ENCODE measurements around the gene FRMD4A.

Gene FRMD4A

DNA sequence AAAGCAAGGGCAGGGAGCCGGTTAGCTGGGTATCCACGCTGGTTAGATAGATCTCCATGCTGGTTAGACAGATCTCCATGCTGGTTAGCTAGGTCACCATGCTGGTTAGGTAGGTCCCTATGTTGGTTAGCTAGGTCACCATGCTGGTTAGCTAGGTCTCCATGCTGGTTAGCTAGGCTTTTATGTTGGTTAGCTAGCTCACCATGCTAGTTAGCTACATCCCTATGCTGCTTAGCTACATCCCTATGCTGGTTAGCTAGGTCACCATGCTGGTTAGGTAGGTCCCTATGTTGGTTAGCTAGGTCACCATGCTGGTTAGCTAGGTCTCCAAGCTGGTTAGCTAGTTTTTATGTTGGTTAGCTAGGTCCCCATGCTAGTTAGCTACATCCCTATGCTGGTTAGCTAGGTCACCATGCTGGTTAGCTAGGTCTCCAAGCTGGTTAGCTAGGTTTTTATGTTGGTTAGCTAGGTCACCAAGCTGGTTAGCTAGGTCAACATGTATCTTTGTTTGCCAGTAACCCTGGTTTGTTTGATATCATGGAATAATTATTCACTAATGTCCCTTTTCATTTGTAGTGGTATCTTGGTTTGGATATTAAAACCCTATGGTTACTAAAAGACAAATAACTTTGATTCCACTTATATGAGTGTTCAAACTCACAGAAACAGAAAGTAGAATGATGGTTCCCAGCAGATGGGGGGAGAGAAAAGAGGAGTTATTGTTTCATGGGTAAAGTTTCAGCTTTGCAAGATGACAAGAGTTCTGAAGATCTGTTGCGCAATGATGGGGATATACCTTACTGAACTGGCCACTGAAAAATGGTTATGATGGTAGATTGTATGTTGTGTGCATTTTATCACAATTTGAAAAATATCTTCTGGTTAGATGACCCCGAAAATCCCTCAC lies 607.7 kb downstream of the FRMD4A start:
- H3K4me3 ChIP-seq (ENCODE audit: low read depth, low read length) = no peak overlapping the region
- H3K36me3 ChIP-seq (replicated peaks) = peaks cover 17% of the 10 kb centered on the region
- DNase-seq = no peak
- TF ChIP-seq, protein P1, sequence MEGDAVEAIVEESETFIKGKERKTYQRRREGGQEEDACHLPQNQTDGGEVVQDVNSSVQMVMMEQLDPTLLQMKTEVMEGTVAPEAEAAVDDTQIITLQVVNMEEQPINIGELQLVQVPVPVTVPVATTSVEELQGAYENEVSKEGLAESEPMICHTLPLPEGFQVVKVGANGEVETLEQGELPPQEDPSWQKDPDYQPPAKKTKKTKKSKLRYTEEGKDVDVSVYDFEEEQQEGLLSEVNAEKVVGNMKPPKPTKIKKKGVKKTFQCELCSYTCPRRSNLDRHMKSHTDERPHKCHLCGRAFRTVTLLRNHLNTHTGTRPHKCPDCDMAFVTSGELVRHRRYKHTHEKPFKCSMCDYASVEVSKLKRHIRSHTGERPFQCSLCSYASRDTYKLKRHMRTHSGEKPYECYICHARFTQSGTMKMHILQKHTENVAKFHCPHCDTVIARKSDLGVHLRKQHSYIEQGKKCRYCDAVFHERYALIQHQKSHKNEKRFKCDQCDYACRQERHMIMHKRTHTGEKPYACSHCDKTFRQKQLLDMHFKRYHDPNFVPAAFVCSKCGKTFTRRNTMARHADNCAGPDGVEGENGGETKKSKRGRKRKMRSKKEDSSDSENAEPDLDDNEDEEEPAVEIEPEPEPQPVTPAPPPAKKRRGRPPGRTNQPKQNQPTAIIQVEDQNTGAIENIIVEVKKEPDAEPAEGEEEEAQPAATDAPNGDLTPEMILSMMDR (IDR thresholded peaks at IDR 0.05; ENCODE audit: low read depth, low read length, missing control alignments) = no peak
- no peak overlapping the region for H3K27ac ChIP-seq
- in situ Hi-C loops (cut with HindIII; ENCODE audit: low pct_ligation_motif_present, low sequenced_read_pairs) = no loop called here
- H3K27me3 ChIP-seq (replicated peaks) = no peaks in the 10 kb centered on the region

DNA sequence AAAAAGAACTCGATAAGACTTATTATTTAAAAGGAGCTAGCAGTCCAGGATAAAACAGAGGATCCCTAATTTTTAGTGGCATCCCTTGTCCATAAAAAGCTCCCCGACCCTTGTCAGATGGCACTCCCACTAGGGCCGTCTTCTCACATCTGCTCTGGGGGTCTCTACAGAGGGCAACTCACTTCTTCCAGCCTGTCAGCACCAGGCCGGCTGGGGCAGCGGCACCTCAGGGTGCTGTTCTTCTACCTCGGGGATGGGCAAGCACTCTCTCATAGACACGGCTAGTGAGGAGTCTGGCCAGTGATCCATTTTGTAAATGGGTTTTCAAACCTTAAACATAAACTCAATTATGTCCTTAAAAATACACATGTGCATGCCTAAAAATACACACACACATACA lies 609.2 kb downstream of the FRMD4A start:
- Histone ChIP-seq H3K27me3 (replicated peaks) (no peaks in the 10 kb centered on the region), H3K36me3 (replicated peaks) (peaks cover 6% of the 10 kb centered on the region), H3K4me3 (ENCODE audit: low read depth, low read length) (no peak overlapping the region), H3K27ac (no peak overlapping the region)
- TF ChIP-seq, protein P1 (IDR thresholded peaks at IDR 0.05; ENCODE audit: low read depth, low read length, missing control alignments) = no peak
- in situ Hi-C loops (cut with HindIII; ENCODE audit: low pct_ligation_motif_present, low sequenced_read_pairs) = no loop called here
- no peak for DNase-seq

DNA sequence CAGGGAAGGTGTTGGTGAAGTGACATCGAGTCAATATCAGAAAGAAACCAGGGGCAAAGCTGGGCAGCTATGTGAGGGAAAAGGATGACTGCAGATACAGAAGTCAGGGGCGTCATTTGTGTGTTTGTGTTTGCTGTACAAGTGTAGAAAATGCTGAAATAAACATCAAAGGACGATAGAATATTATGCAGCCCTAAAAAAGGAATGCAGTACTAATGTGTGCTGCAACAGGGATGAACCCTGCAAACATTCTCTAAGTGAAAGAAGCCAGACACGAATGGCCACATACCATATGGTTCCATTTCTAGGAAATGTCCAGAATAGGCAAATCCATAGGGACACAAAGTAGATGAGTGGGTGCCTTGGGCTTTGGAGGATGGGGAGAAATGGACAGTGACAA lies 610.0 kb downstream of the FRMD4A start:
- H3K27me3 ChIP-seq (replicated peaks) = no peaks in the 10 kb centered on the region
- H3K36me3 ChIP-seq (replicated peaks) = peaks cover 4% of the 10 kb centered on the region
- DNase-seq = no peak
- in situ Hi-C loops (cut with HindIII; ENCODE audit: low pct_ligation_motif_present, low sequenced_read_pairs) = no loop called here
- H3K27ac ChIP-seq = no peak overlapping the region
- H3K4me3 ChIP-seq (ENCODE audit: low read depth, low read length) = no peak overlapping the region
- TF ChIP-seq, protein P1 (IDR thresholded peaks at IDR 0.05; ENCODE audit: low read depth, low read length, missing control alignments) = no peak

DNA sequence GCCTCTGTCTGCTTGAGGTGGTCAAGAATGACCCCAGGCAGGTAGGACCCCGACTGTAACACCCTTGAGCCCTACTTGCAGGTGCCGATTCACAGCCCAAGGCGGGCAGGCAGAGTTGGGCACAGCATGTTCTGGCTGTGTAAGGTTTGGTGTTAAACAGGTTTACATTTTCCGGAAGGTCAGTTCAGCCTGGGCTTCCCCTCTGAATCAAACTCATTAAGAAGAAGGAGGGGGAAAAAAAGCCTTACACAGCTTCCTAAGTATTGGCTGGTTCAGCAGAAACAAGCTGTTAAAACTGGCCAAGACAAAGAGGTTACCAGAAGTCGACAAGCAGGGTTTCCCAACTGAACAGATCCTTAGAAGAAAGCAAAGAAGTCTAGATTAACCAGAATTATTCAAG lies 611.3 kb downstream of the FRMD4A start:
- Histone ChIP-seq H3K27me3 (replicated peaks) (no peaks in the 10 kb centered on the region), H3K4me3 (ENCODE audit: low read depth, low read length) (no peak overlapping the region), H3K36me3 (replicated peaks) (peaks cover 1% of the 10 kb centered on the region), H3K27ac (no peak overlapping the region)
- TF ChIP-seq, protein P1 (IDR thresholded peaks at IDR 0.05; ENCODE audit: low read depth, low read length, missing control alignments) = no peak
- in situ Hi-C loops (cut with HindIII; ENCODE audit: low pct_ligation_motif_present, low sequenced_read_pairs) = no loop called here
- DNase-seq = no peak

DNA sequence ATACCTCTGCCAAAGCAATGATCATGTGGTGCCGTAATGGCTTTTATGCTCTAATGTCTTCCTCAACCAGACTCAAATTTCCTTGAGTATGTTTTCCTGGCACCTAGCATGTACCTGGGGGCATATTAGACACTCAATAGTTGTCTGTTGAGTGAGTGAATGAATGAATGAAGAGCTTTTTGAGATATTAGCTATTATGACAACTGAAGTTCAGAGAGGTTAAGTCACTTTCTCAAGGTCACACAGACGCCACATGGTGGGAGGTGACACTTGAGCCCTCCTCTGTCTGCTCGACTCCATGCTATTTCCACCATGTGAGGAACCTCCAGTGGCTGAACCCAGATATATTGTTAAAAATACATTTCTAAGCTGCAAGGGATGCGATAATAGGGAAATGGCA lies 611.9 kb downstream of the FRMD4A start:
- DNase-seq = no peak
- Histone ChIP-seq H3K4me3 (ENCODE audit: low read depth, low read length) (no peak overlapping the region), H3K36me3 (replicated peaks) (no peaks in the 10 kb centered on the region), H3K27ac (no peak overlapping the region), H3K27me3 (replicated peaks) (no peaks in the 10 kb centered on the region)
- TF ChIP-seq, protein P1 (IDR thresholded peaks at IDR 0.05; ENCODE audit: low read depth, low read length, missing control alignments) = no peak
- in situ Hi-C loops (cut with HindIII; ENCODE audit: low pct_ligation_motif_present, low sequenced_read_pairs) = no loop called here

All from brain microvascular endothelial cell (primary cell).